ENCODE data around the gene ZDHHC22. TPM values are rescaled to one million over a fixed set of nuclear protein-coding genes. Genes with fewer than 3 reads are reported as not detected.

ZDHHC22 gene
- total RNA-seq, 1 donor from 2014 or later, result not detected

Other genes with a start within 250 kb of the ZDHHC22 start
- 14.2 TPM for gene IRF2BPL, start 113.1 kb downstream of the ZDHHC22 start, total RNA-seq
- gene CIPC, start 43.5 kb downstream of the ZDHHC22 start, total RNA-seq, result 19.7 TPM
- 4.7 TPM for gene TMEM63C, start 40.0 kb upstream of the ZDHHC22 start, total RNA-seq
- not detected for gene NGB, start 129.4 kb upstream of the ZDHHC22 start, total RNA-seq
- gene POMT2, start 179.1 kb upstream of the ZDHHC22 start, total RNA-seq, result 11.2 TPM
- gene GSTZ1, start 179.2 kb upstream of the ZDHHC22 start, total RNA-seq, result 26.6 TPM
- gene TMED8, start 235.3 kb upstream of the ZDHHC22 start, total RNA-seq, result 4.6 TPM
- 0.88 TPM for gene SAMD15, start 235.6 kb upstream of the ZDHHC22 start, total RNA-seq

Data from esophagus mucosa (tissue), 1 donor.